ENCODE data around the gene ASPHD1.
"Not testable (repeated sequence)": the region's sequence is repeated elsewhere in the genome, so short reads cannot be mapped to it uniquely, and the experiment has no call there.

ASPHD1 gene, protein sequence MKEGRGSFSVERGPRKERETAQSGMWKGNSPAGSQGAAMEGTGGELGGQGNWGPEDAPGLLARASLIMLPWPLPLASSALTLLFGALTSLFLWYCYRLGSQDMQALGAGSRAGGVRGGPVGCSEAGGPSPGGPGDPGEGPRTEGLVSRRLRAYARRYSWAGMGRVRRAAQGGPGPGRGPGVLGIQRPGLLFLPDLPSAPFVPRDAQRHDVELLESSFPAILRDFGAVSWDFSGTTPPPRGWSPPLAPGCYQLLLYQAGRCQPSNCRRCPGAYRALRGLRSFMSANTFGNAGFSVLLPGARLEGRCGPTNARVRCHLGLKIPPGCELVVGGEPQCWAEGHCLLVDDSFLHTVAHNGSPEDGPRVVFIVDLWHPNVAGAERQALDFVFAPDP

DNA sequence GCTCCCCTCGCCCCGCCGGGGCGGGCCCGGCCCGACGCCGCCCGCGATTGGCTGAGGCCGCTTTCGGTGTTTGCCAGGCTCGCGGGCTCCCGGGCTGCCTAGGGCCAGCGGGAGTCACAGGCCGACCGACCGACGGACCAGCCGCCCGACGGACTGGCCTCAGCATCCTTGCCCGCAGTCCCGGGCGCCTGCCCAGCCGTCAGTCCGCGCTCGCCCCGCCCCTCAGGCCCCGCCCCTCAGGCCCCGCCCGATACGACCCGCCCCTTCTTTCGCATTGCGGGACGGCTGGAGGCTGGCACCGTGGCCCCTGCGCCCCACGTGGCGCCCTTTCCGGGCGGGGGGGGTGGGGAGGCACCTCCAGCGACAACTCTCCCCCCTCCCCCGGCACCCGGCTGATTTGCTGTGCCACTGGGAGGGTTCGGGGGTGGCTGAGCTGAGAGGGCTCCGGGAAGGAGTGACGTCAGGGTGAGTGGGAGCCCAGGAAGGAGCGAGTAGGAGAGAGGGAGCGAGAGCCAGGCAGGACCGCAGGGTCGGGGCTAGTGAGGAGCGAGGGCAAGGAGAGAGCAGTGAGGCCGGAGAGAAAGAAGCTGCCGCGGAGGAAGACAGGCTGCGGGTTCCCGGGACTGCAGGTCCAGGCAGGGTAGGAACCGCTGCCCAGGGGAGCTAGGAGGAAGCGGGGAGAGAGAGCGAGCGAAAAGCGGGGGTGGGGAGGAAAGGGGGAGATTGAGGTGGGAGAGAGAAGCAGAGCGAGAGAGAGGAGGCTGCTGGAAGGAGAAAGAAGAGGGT lies at the start of gene ASPHD1:
Gene ASPHD1, plus strand, starts transcription at position 387 of the 786 bp plus-strand sequence. CDS start 484 bp downstream, outside the sequence.
- DNase-seq (ENCODE audit: low spot score), result peak; percentile 94

DNA sequence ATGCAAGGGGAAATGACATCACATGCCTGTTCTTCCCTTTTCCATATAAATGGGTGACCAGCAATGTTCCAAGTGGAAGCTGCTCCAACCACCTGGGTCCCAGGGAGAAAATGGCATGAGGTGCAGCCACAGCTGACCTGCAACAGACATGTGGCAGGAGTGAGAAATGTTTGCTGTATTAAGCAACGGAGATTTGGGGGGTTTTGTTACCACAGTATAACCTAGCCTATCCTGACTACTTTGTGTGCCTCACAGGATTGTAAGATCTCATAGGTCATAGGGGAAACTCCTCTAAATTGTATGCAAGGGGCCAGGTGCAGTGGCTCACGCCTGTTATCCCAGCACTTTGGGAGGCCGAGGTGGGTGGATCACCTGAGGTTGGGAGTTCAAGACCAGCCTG lies 49.3 kb upstream of the ASPHD1 start:
- no peak for DNase-seq (ENCODE audit: low spot score)

GRCh38 chr16:29852654-29853053 lies 47.6 kb upstream of the ASPHD1 start:
- DNase-seq (ENCODE audit: low spot score), result no peak

DNA sequence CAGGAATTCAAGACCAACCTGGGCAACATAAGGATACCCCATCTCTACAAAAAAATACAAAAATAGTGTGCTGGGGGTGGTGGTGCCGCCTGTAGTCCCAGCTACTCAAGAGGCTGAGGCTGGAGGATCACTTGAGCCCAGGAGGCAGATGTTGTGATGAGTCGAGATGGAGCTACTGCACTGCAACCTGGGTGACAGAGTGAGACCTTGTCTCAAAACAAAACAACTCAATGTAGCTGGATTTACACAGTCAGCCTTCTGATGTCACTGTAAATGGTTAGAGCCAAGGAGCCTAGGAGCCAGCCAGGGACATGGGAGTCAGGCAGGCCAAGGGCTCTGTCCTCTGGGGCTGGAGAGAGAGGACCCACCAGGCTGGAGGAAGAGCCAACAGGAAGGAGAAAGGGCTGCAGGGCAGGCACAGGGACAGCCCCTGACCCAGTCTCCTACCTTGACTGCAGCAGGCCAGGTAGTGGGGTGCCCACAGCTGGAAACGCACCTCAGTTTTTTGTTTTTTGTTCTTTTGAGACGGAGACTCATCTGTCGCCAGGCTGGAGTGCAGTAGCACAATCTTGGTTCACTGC lies 45.7 kb upstream of the ASPHD1 start:
- no peak for DNase-seq (ENCODE audit: low spot score)

DNA sequence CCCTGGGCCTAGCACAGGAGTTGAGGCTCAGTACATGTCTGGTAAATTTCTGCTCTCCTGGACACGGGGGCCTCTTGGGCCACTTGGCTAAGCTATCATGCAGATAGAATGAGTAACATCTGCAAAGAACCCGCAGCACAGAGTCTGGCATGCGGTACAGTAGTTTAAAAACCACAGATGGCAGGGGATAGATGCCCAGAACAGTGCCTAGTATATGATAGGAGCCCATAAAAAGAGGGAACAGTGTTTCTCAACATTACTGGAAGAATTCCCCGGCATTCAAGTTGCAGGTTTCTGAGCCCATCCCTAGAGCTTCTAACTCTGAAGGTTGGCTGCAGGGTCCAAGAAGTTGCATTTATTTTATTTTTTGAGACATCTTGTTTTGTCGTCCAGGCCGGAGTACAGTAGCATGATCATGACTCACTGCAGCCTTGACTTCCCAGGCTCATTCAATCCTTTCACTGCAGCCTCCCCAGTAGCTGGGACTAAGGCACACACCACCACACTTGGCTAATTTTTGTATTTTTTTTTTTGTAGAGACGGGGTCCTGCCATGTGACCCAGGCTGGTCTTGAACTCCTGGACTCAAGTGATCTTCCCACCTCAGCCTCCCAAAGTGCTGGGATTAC lies 43.0 kb upstream of the ASPHD1 start:
- DNase-seq (ENCODE audit: low spot score), result no peak

GRCh38 chr16:29858149-29858849 lies 42.0 kb upstream of the ASPHD1 start:
- DNase-seq (ENCODE audit: low spot score), result no peak

DNA sequence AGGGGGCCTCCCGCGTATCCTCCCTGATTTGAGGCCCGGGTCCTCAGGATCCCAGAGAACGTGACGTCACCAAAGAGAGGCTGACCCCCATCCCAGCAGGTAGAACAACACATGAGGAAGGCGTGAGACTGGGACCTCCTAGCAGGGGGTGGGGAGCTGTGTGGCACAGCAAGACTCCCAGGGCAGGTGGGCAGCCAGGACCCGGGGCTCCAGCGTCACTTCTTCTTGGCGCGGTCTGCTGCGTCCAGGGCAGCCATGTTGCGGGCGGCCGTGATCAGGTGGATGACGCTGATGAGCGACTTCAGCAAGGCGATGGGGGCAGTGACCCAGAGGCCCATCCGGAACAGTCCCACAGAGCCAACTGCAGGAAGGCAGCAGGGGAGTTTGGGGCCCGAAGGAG lies 41.3 kb upstream of the ASPHD1 start:
- no peak for DNase-seq (ENCODE audit: low spot score)

- DNase-seq (ENCODE audit: low spot score), result no peak
Observed at GRCh38 chr16:29860218-29860617, 40.1 kb upstream of the ASPHD1 start.

DNA sequence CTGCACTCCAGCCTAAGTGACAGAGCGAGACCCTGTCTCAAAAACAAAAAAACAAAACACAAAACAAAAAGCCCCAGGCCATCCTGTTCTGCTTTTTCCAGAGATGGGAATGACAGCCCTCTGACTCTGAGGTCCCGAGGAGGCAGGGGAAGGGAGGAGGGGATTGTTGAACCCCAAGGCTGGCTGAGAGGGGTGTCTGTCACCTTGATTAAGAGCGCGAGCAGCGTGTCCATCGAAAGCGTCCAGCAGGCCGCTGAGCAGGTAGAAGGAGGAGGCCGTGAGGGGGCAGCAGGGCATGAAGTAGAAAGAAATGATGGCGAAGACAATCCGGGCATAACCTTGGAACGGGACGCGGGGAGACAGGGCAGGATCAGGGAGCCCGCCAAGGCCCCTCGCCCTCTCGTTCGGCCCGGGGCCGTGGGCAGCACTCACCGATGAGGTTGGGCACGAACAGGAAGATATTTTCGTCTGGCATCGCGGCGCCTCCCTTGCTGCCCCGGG lies 37.9 kb upstream of the ASPHD1 start:
- no peak for DNase-seq (ENCODE audit: low spot score)

- DNase-seq (ENCODE audit: low spot score), result peak; percentile 98
Observed at GRCh38 chr16:29862884-29863668, 37.2 kb upstream of the ASPHD1 start, which contains the start of gene CDIPT. Gene CDIPT, minus strand, starts transcription at chr16:29863226. Its CDS starts 369 bp downstream, at chr16:29862857.

DNA sequence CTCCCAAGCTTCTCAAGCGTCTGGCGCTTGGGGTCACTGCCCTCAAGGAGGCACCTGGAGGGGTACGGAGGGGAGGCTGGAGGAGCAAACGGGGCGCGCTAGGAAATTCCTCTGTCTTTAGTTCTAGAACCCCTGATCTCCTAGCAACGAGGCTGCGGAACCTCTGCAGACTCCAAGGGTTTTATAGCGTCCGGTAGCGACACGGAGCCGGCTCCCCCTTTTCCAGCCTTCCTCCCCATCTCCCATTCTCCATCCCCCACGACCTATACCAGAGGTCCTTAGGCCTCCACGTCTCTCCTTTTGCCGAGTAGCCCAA lies 36.7 kb upstream of the ASPHD1 start:
- no peak for DNase-seq (ENCODE audit: low spot score)

- no peak for DNase-seq (ENCODE audit: low spot score)
Observed at GRCh38 chr16:29864205-29864604, 36.1 kb upstream of the ASPHD1 start.

DNA sequence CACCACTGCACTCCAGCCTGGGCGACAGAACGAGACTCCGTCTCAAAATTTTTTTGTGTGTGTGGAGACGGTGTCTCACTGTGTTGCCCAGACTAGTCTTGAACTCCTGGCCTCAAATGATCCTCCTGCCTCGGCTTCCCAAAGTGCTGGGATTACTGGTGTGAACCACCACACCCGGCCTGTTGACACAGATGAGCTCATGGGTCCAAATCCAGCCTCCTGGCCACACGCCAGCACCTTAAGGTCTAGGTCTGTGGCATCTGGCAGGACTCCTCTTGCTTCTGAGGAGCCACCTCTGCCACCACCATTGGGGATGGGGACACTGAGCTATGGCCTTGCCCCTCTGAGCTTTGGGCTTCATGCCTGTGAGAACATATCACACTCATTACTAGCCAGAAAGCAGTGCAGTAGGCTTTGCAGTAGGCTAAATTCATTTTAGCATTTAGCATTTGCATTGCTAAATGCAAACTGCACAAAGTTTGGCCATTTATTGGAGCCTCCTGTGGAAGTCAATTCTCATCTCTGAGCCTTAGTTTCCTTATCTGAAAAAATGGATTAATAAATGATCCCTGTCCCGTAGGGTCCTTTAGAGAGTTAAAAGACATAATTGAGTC lies 31.8 kb upstream of the ASPHD1 start:
- DNase-seq (ENCODE audit: low spot score), result no peak

DNA sequence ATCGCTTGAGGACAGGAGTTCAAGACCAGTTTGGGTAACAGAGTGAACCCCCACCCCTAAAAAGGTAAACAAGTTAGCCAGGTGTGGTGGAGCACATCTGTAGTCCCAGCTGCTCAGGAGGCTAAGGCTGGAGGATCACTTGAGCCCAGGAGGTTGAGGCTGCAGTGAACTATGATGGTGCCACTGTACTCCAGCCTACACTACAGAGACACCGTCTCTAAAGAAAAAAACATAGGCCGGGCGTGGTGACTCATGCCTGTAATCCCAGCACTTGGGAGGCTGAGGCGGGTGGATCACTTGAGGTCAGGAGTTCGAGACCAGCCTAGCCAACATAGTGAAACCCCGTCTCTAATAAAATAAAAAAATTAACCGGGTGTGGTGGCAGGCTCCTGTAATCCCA lies 31.2 kb upstream of the ASPHD1 start:
- not testable (repeated sequence) for DNase-seq (ENCODE audit: low spot score)

- DNase-seq (ENCODE audit: low spot score), result no peak
Observed at GRCh38 chr16:29871822-29872546, 28.3 kb upstream of the ASPHD1 start.

- no peak for DNase-seq (ENCODE audit: low spot score)
Observed at GRCh38 chr16:29873319-29873718, 27.0 kb upstream of the ASPHD1 start.

DNA sequence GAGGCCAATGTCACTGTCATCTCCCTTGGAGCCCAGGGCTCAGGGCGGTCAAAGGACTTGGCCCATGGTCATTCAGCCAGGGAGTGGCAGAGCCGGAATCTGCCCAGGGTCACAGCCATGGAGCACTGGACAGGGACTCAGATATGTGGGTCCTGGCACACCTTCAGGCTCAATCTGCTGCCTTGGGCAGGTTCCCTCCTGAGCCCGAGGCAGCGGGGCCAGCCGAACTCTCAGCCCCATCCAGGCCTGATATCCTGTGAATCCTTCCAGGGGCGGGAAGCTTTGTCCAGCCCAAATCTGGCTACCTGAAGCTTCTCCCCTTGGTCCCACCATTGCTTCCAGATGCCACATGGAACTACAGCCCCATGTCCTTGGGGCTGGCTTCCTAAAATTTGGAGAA lies 25.1 kb upstream of the ASPHD1 start:
- DNase-seq (ENCODE audit: low spot score), result no peak

GRCh38 chr16:29876217-29876593 lies 24.1 kb upstream of the ASPHD1 start:
- DNase-seq (ENCODE audit: low spot score), result no peak

DNA sequence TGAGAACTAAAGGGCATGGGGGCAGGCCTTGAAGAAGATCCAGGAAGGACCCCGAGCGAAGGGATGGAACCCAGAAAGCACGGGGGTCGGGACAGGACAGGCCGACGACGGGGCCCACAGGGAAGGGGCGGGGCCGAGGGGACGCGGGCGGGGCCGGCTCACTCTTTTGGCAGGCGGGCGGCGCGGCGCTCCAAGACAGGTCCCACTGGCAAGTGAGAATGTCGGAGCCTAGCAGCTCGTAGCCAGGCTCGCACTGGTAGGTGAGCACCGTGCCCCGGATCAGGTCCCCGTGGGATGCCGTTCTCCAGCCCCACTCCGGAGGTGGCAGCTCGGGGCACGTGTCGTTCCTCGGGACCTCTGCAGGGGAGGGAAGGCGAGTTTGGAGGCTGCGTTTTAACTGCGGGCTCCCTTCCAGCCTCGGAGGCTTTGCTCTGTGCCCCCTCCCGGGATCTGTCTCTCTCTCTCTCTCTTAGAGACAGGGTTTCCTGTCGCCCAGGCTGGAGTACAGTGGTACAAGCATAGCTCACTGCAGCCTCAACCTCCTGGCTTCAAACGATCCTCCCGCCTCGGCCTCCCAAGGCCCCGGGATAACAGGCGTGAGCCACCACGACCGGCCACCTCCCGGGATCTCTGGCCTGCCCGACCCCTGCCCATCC lies 23.6 kb upstream of the ASPHD1 start:
- DNase-seq (ENCODE audit: low spot score), result no peak

Measured in putamen (tissue), 1 donor.